Parathyroid adenoma (tissue), 2 donors: ENCODE data around the gene TP53I13.

Source experiments
- H2AFZ ChIP-seq: fragments of 300-600 bp; sonication (generic); one replicate; pipeline ENCODE4 v1.7.0; 2017; ENCODE audit warnings: antibody characterized with exemption, mild to moderate bottlenecking
- H3K27ac ChIP-seq: fragments of 300-600 bp; sonication (generic); one replicate; pipeline ENCODE4 v1.7.0; 2017
- H3K27me3 ChIP-seq: fragments of 300-600 bp; sonication (generic); one replicate; pipeline ENCODE4 v1.7.0; 2017; ENCODE audit warnings: low read length; ENCODE audit not compliant: control insufficient read depth, insufficient read depth
- H3K36me3 ChIP-seq: fragments of 300-600 bp; sonication (generic); one replicate; pipeline ENCODE4 v1.7.0; 2017; ENCODE audit warnings: low read length; ENCODE audit not compliant: control insufficient read depth, insufficient read depth
- H3K4me1 ChIP-seq: fragments of 300-600 bp; sonication (generic); one replicate; pipeline ENCODE4 v1.7.0; 2017; ENCODE audit warnings: control low read depth
- H3K4me2 ChIP-seq: fragments of 300-600 bp; sonication (generic); one replicate; pipeline ENCODE4 v1.7.0; 2017; ENCODE audit warnings: low read length
- H3K4me3 ChIP-seq: fragments of 300-600 bp; sonication (generic); one replicate; pipeline ENCODE4 v1.7.0; 2017; ENCODE audit warnings: low read depth, low read length
- H3K79me2 ChIP-seq: fragments of 300-600 bp; sonication (generic); one replicate; pipeline ENCODE4 v1.7.0; 2017; ENCODE audit warnings: control low read depth
- H3K9ac ChIP-seq: fragments of 300-600 bp; sonication (generic); one replicate; pipeline ENCODE4 v1.7.0; 2017; ENCODE audit warnings: mild to moderate bottlenecking
- H3K9me3 ChIP-seq: fragments of 300-600 bp; sonication (generic); one replicate; pipeline ENCODE4 v1.7.0; 2017; ENCODE audit warnings: low read length; ENCODE audit not compliant: control insufficient read depth
- CTCF ChIP-seq: fragments of 300-600 bp; sonication (generic); IDR thresholded peaks from one replicate; pipeline ENCODE4 v1.7.0; 2017; ENCODE audit warnings: antibody characterized with exemption, mild to moderate bottlenecking
- donor health status: primary hyperparathyroidism.

Gene TP53I13

GRCh38 chr17:29615048-29615385 is 46.5 kb downstream of the TP53I13 start:
- Histone ChIP-seq H2AFZ (no peak overlapping the region), H3K27me3 (no peaks in the 10 kb centered on the region), H3K79me2 (no peaks in the 10 kb centered on the region), H3K4me2 (no peak overlapping the region), H3K36me3 (no peaks in the 10 kb centered on the region), H3K4me3 (no peak overlapping the region), H3K27ac (no peak overlapping the region), H3K4me1 (peaks cover 30% of the 10 kb centered on the region), H3K9ac (no peak overlapping the region), H3K9me3 (no peaks in the 10 kb centered on the region)
- no peak for TF ChIP-seq CTCF

- Histone ChIP-seq H3K27me3 (no peaks in the 10 kb centered on the region), H3K9ac (no peak overlapping the region), H3K4me1 (peaks cover 30% of the 10 kb centered on the region), H3K36me3 (no peaks in the 10 kb centered on the region), H3K9me3 (no peaks in the 10 kb centered on the region), H3K27ac (no peak overlapping the region), H3K79me2 (no peaks in the 10 kb centered on the region), H3K4me2 (peak overlapping the region; percentile 11), H2AFZ (peak overlapping the region; percentile 41), H3K4me3 (peak overlapping the region; percentile 27)
- TF ChIP-seq CTCF: no peak
These were observed 47.2 kb downstream of the TP53I13 start for GRCh38 chr17:29615492-29616299.

GRCh38 chr17:29616300-29617048 is 48.0 kb downstream of the TP53I13 start:
- peaks cover 30% of the 10 kb centered on the region for H3K4me1 ChIP-seq
- TF ChIP-seq CTCF: no peak
- H3K27me3 ChIP-seq: no peaks in the 10 kb centered on the region
- H3K4me2 ChIP-seq: peak overlapping the region; percentile 11
- H3K4me3 ChIP-seq: peak overlapping the region; percentile 27
- no peaks in the 10 kb centered on the region for H3K36me3 ChIP-seq
- H2AFZ ChIP-seq: peak overlapping the region; percentile 41
- H3K27ac ChIP-seq: no peak overlapping the region
- no peaks in the 10 kb centered on the region for H3K79me2 ChIP-seq
- H3K9me3 ChIP-seq: no peaks in the 10 kb centered on the region
- no peak overlapping the region for H3K9ac ChIP-seq

- TF ChIP-seq CTCF: peak; percentile 60
- no peaks in the 10 kb centered on the region for H3K9me3 ChIP-seq
- H3K27ac ChIP-seq: peak overlapping the region; percentile 46
- peak overlapping the region; percentile 60 for H3K4me2 ChIP-seq
- H3K4me3 ChIP-seq: no peak overlapping the region
- H3K27me3 ChIP-seq: no peaks in the 10 kb centered on the region
- H3K4me1 ChIP-seq: peaks cover 30% of the 10 kb centered on the region
- no peak overlapping the region for H3K9ac ChIP-seq
- H2AFZ ChIP-seq: peak overlapping the region; percentile 60
- no peaks in the 10 kb centered on the region for H3K79me2 ChIP-seq
- H3K36me3 ChIP-seq: no peaks in the 10 kb centered on the region
These were observed 48.6 kb downstream of the TP53I13 start for GRCh38 chr17:29617125-29617480.
